Activated T-helper 1 cell treated with anti-CD3 and anti-CD28 coated beads, Interleukin-2, amount 50 U/mL, for 16 hours (primary cell): ENCODE measurements around the gene WDR20.

Experiments used
- DNase-seq, 2 donors: peaks; one replicate each; pipeline ENCODE4 v3.0.0-alpha.2; 2020; ENCODE audit warnings: low read depth in 1 of 2, low spot score in 1 of 2

WDR20 gene

DNA sequence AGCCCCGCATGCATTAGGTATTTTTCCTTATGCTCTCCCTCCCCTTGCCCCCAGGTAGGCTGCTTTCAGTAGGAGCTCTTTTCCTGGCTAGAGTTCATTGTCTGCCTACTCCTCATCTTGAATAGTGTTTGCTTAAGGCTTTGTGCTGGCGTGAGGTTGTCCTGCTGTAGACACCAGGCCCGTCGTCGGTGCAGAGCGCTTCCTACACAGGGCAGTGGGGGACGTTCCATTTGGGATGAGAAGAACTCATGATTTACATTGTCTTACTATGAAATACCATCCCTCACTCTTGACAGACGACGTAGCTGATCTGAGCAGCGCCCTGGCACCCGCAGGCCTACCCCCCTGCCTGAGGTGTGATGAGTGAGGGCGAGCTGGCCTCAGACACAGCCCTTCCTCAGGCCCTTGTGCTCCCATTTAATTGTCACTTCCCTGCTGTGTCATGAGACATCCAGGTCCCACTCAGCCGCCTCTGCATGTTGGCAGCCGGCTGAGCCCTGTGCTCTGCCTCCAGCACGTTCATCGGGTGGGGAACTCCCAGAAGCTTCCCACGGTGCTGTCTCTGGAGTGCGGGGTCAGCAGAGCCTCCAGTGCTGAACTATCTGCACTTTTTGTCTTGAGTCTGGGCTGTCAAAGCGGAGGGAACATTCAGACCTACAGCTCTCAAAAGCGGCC is 76.0 kb downstream of the WDR20 start:
- no peak for DNase-seq

DNA sequence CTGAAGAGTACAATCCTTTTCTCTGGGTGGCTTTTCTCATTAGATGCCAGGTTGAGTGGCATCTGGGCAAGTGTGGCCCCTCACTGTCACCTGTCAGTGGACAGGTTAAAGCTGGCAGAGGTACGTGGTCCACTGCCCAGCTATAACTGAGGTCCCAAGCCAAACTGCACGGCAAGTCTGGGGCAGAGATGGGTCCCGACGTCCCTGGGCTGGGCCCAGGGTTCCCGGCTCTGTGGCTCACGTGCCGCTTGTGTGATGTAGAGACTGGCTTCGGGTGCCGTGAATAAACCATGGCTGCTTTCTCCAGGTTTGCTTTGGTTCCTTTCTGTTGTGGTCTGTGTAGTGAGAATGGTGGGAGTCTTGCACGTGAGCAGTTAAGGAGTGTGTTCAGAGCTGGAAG is 77.7 kb downstream of the WDR20 start:
- no peak for DNase-seq

DNA sequence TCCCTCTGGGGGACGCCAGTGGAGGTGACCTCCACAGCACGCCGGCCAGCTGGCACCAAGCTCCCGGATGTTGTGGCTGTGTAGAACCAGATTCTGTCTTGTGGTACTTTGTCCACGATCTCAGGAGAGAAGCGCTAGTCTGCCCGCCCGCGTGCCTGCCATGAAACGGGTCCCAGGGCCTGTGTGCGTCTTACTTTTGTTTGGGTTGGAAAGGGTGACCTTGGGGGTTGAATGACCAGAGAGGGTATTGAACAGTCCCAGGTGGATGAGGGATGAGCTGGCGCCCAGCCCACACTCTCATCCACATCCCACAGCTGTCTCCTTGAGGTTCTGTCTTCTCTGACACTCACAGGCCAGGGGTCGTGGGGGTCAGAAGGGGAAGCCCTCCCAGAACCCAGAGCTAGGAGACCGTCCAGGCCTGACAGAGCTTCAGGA is 78.3 kb downstream of the WDR20 start:
- no peak for DNase-seq

DNA sequence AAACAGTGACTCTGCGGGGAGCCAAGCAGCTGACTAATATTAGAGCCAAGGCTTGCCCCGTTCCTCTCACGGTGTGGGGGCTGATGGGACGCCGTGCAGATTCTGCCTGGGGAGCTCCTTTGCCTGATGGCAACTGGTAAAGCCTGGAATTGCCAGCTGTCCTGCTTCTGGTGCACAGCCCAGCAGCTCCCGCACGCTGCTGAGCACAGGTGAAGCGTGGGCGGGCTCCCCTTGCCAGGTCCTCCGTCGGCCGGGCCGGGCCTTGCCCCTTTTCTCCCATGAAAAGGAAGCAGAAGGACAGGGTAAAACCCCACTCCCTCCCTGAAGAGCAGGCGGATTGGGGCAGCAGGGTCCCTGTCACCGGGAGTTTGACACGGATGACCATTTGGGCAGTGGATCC is 79.0 kb downstream of the WDR20 start:
- no peak for DNase-seq

DNA sequence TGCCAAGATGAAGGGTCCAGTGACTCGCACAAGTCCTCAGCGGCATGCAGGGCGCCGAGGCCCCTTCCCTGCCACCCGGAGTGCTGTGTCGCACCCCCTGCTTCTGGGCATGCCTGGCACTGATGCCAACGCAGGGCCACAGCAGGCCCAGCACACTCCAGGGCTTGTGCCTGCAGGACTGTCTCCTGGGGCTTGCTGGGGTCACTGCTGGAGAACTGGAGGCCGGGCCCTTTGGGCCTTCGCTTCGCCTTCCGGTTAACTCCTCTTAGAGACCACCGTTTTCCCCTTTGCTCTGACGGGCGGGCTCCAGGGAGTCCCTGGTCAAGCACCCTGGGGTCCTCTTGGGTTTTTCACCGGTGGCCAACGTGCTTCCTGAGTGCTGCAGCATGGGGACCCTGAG is 79.6 kb downstream of the WDR20 start:
- DNase-seq = no peak

DNA sequence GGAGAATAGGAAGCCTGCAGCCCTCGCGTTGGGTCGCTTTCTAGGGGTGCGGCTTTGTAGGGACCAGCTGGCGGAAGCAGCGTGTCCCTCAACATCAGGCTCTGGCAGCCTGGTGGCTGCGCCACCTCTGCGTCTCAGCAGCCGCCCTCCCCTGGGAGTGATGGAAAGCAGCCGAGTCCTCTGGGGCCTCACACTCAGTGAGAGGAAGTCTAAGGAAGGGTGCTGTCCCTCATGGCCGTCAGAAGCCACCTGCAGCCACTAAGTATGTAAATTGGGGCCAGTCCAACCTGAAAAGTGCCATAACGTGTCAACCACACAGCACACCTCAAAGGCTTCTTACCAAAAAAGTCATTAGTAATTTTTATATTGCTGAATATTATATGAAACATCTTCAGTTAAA is 80.3 kb downstream of the WDR20 start:
- DNase-seq = no peak

DNA sequence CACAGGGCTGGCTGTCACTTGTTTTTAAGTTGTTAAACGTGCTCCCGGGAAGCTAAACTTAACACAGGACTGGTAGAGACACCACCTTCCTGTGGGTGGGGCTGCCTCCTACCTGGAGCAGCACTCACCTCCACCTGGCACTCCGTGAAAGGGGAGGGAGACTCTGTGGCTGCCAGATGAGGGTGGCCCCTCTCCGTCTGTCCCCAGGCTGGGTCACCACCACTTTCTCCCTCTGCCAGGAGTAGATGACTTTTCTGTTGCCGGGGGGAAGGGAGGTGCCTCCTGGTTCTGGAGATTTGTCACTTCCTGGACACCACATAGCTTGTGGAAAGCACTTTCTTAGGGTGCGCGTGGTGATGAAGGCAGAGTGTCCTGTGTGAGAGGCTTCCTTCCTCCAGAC is 81.3 kb downstream of the WDR20 start:
- DNase-seq = no peak

DNA sequence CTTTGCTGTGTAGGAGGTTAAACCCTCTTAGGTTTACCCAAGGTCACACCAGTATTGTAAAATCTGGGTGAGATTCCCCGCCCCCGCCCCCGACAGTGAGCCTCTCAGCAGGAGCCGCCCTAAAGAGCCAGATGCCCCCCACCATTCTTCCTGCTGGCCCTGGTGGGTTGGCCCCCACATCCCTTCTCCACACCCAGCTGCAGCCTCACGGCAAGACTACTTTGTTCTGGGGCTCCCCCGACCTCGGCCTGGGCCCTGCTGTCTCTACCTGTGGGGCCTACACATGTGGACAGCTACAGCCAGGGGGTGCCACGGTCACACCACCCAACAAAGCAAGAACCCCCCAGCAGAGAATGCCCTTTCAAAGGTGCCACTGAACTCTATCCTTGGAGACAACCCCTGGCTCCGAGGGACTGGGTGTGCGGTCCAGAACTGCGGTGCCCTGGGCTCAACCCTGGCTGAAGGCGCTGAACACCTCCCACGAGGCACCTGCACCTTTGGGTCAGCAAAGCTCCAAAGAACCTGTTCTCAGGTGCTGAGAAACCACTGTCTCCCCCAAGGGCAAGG is 82.4 kb downstream of the WDR20 start:
- DNase-seq = no peak

DNA sequence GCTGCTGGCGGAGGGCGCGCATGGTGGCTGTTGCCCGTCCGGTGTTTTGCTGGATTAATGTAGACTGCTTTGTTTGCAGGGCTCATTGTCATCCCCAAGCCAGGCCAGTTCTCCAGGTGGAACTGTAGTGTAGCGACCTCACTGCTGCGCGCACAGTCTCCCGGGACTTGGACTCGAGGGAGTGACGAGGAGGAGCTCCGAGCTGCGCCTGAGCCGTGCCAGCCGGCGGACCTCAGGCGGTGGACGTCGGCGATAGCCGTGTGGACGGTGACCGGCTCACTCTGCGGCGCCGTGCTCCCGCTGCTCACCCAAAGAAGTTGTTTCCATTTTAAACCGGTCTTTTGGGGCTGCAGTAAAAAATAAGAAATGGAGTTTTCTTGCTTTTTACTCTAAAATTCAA is 83.1 kb downstream of the WDR20 start:
- DNase-seq = no peak

DNA sequence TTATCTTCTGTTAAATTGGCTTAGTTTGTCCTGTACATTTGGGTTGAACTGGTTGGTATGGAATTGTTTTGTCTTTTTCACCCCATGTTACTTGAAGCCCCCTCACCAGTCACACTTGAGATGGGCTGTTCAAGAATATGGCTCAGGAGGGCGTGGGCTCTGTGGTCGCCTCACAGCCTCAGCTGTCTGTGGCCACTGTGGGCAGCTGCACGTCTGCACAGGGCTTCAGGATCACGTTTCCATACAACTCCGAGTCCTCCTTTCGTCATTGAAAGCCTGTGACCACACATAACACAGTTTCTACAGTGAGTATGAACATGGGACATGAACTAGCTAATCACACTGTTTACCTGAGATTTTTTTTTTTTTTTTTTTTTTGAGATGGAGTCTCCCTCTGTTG is 84.0 kb downstream of the WDR20 start:
- DNase-seq = no peak

DNA sequence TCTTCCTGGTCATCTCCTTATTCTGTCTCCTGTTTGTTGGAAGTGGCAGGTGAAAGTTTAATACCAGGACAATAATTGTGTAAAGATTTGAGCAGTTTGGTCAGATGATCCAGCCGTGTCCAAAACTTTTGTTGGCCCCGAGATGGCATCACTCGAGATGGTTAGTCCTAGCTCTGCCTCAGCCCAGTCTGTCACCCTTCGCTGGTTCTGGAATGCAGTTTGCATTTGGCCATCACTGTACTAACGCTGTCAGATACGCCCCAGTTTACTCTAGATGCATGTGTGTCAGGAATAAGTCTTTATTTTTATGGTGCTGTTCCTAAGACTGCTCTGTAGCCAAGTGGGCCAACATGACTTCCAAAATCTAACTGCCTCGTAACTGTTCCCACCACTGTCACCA is 85.7 kb downstream of the WDR20 start:
- no peak for DNase-seq

DNA sequence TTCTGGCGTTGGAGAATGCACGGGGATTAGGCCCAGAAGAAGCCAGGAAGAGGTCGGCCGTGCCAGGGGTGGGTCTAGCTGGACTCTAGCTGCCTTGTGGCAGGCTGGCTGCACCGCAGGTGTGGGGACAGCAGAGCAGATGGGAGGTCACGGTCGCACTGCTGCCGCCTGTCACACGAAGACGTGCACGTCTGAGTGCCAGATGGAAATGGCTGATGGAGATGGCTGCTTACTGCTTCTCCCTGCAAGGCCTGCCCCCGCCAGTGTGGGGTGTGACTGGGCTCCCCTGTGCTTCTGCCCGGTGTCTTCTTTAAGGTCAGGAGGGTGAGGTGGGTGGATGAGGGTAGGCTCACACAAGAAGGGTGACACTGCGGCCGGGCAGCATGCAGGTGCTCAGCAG is 86.2 kb downstream of the WDR20 start:
- DNase-seq = no peak

DNA sequence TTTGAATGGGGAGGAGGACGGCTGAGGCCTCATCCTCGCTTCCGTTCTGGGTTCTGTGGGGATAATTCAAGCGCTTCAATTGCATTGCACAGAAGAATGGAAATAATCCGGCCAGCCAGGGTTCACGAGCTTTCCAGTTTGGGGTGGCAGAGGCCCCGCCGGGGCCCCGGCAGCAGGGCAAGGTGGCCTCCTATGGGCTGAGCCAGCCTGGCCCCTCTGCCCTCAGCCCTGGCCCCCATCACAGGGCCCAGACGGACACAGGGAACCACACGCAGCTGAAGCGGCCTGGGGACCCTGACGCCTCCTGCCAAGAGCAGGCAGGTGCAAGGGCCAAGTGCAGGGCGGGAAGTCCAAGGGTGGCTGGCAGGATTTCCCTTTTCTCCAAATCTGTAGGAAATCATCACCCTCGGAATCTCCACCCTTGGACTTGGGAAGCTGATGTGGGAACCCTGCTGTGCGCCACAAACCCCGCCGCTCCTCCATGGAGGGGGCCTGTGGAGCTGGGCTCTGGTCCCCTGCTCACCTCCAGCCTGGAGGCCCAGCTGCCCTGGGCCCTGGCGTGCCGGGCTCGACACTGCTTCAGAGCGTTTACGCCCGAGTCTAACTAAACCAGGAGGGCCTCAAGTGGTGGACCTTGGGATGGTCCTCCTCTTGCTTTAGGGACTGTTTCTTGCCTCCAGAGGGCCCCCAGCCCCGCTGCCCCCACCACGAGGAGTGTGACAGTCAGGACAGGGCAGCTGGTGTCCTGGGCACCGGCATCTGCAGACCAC is 86.8 kb downstream of the WDR20 start:
- no peak for DNase-seq

DNA sequence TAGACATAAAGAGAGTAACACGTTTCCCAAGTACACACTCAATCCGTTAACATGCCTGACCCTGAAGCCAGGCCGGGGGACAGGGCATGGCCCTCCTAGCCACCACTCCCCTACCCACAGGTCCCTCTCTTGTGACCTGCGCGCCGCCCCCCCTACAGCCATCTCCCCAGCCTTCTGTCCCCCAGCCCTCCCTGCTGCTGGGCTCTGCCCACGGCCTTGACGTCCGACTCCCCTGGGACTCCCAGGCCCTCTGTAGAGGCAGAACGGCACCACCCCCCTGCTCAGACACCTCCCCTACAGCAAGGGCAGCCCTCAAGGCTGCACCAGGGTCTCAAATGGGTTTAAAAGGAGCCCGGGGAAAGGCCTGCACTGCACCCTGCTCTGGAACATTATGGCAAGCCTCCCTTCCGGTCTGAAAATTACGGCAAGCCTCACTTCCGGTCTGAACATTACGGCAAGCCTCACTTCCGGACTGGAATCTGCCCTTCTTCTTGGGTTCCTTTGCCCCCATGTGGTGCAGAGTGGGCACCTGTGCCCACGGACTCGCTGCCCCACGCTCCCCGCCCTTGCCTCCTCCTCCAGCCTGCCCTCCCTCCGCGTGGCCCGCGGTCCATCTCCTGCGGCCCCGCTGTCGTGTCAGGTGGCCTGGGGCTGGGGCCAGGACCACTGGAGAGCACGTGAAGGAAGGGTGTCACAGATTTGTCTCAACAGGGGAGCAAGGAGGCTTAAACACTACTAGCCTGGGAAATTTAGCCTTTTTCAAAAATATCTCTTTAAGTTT is 87.7 kb downstream of the WDR20 start:
- DNase-seq = no peak

DNA sequence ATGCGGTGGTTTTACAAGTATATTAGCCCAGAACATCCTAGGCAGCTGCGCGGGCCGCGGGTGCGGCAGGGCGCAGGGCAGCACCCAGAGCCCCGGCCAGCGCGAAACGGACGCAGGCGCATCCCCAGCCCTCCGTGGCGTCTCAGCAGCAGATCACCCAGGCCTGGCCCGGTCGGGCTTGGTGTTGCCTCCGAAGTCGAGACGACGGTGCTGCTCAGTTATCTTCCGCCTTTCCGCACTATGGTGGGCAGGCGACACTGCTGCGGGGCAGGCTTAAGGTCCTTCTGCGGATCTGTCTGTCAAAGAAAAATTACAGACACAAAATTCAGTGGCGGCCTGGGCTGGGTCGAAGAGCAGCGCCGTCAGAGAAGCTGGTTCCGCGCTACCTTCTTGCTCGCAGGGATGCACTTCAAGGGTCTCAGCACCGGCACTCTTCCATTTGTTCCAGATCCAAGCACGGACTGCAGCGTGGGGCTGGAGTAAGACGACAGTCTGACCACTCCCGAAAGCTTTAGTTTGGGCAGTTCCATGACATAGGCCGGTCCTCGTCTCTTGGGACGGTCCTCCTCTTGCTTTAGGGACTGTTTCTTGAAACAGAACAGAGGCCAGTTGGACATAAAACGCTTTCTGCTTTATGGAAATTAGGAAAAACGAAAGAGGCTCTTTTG is 89.5 kb downstream of the WDR20 start:
- DNase-seq = no peak

DNA sequence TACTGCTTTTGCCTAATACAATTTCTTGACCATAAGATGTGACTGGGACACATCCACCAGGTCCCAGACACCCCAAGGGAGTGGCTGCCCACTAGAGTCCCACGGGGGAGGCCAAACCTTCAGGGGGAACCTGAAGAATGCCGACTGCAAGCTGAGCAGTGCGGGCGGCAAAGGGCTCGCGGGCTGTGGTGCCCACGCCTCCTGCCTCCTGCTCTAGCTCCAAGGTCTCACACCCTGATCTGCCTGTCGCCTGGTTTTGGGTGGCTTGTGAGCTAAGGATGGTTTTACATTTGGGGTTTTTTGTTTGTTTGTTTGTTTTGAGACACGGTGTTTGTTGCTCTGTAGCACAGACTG is 90.0 kb downstream of the WDR20 start:
- DNase-seq = no peak

DNA sequence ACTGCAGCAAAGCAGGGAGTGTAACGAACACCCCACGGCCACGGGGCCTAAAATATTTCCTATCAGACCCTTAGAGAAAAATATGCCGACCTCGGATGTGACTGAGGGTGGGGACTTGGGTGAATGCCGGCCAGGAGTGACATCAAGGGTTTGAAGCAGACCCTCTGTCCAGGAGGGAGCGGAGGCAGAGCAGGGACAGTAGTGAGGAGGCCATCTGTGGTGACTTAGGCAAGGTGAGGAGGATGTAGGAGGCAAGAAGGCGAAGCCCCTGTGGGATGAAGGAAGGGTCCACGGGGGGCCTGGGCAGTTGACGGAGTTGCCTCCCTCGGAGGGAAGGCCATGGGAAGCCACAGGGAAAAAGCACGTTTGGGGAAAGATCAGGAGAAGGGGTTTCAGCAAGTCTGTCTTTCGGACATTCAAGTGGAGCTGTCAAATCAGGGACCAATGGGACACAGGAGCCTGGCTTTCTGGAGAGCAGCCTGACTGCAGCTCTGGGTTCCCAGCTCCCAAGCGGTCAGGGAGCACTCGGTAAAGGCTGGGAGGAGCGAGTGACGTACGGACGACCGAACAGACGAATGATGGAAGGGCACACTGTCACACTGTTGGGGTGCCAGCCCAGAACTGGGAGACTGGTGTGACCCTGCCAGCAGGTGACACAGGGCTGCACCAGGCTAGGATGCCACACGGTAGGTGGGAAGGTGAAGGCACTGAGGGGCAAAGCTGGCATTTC is 90.9 kb downstream of the WDR20 start:
- DNase-seq = no peak

DNA sequence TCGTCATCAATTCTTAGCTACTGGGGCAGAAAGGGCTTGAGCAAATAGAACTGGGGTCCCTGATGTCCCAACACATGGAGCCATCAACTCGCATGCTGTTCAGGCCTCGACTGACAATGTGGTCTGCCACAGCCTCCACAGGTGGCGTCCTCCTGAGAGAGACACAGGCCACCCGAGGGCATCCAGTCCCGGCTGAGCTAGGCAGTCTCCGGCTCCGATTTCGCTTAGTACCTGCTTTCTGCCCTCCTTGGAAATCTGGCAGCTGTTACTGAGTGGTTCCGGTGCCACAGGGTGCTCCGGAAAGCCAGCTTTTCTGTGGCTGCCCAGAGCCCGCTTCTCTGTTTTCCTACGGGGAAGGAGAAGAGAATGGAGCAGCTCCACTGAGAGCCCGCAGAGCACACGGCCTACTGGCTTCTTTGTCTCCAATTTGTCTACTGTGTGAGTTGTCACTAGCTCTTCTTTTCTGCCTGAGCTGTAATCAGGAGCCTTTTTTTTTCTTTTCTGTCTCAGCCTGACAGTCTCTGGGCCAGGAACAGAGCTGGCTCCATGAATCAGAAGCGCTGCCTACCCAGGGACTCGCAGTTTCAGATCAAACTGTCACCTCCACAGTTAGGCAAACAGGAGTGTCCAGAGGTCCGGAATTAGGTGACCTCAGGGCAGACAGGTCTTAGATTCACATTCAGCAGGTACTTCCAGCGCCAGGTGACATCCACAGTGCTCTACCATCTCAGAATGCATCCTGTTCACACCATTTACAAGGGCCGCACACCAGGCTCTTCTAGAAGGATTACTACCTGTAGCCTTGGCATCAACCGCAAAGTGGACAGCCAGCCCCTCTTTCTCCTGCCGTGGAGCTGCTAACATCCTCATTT is 92.0 kb downstream of the WDR20 start:
- no peak for DNase-seq

DNA sequence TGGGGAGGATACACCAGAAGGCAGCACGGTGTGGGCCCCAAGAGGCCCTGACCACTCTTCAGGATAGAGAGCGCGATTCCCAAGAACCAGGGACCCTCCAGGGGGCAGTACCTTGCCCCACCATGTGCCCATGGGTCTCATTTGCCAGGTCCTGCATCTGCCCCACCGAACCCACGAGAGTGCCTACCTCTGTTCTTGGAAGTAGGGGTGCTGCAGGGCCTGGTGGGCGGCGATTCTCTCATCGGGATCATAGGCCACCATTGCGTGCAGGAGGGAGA is 92.6 kb downstream of the WDR20 start:
- no peak for DNase-seq

DNA sequence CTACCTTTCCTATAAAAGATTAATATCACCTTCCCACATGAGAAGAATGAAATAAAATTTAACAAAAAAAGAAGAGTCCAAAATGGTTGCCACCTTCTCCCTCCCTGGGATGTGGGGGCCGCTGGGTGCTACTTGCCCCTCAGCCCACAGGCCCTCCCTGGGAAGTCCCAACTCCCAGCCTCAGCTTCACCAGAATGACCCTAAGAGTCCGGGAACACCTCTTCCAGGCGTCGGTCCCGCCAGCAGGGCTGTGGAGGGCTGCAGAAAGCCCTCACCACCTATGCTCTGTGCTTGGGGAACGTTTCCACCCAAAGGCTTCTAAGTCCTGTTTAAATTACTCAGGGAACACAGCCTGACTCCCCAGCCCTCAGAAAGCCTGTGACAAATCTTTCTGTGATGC is 93.4 kb downstream of the WDR20 start:
- no peak for DNase-seq
